Subcutaneous abdominal adipose tissue (tissue), 5 donors: ENCODE measurements around the gene CTDSP2.
"Not testable (repeated sequence)": the region's sequence is repeated elsewhere in the genome, so short reads cannot be mapped to it uniquely, and the experiment has no call there.

Source experiments
- H3K27ac ChIP-seq: one replicate; pipeline ENCODE4 v1.7.0; 2013; ENCODE audit warnings: low read depth, mild to moderate bottlenecking, inconsistent platforms, low read length, moderate library complexity
- H3K27me3 ChIP-seq, 5 donors: one replicate each; pipeline ENCODE4 v1.7.0; 2013; ENCODE audit warnings: low read length in 5 of 5, inconsistent platforms in 1 of 5; ENCODE audit not compliant: control insufficient read depth in 5 of 5, insufficient read depth in 4 of 5
- H3K36me3 ChIP-seq, 5 donors: one replicate each; pipeline ENCODE4 v1.7.0; 2013; ENCODE audit warnings: low read length in 5 of 5; ENCODE audit not compliant: control insufficient read depth in 5 of 5, insufficient read depth in 5 of 5
- H3K4me1 ChIP-seq, 5 donors: one replicate each; pipeline ENCODE4 v1.7.0; 2013; ENCODE audit warnings: low read length in 5 of 5, mild to moderate bottlenecking in 3 of 5, moderate library complexity in 1 of 5; ENCODE audit not compliant: control insufficient read depth in 5 of 5, insufficient read depth in 5 of 5
- H3K4me3 ChIP-seq, 5 donors: one replicate each; pipeline ENCODE4 v1.7.0; 2013; ENCODE audit warnings: low read length in 5 of 5, low read depth in 1 of 5
- H3K9ac ChIP-seq, 5 donors: one replicate each; pipeline ENCODE4 v1.7.0; 2013; ENCODE audit warnings: low read length in 5 of 5, mild to moderate bottlenecking in 4 of 5, moderate library complexity in 3 of 5
- H3K9me3 ChIP-seq, 5 donors: one replicate each; pipeline ENCODE4 v1.7.0; 2013; ENCODE audit warnings: low read length in 5 of 5; ENCODE audit not compliant: control insufficient read depth in 5 of 5
- donor health status: healthy.
- donor health status: healthy.
- donor health status: healthy.
- donor health status: healthy.
- donor health status: healthy.

Gene CTDSP2

DNA sequence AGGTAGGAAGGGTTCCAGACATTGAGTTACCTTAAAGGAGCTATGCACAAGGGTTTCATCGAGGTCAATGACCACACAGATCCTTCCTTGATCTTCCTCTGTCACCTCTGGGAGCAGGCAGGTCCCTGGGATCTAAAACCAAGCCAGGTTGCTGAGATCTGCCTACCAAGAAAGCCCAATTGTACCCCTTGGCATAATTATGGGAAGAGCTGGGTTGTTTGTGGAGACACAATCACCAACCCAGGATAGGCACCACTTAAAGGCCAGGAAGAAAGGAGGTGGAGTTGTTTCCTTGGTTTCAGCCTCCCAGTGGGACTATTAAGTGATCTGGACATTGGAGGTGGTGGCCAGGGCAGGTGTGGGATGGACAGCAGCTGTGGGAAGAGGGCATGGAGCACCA, 19.6 kb downstream of the CTDSP2 start:
- Histone ChIP-seq H3K27me3 (no peaks in the 10 kb centered on the region), H3K9ac (peak overlapping the region in 2 of 5 donors; percentile 3 to 37), H3K36me3 (peaks cover 13 to 78% (median 72%) of the 10 kb centered on the region in 5 donors), H3K9me3 (no peaks in the 10 kb centered on the region), H3K4me3 (no peak overlapping the region), H3K27ac (no peak overlapping the region), H3K4me1 (peaks cover 9 to 65% (median 45%) of the 10 kb centered on the region in 5 donors)

GRCh38 chr12:57826400-57826799, 20.1 kb downstream of the CTDSP2 start:
- H3K4me1 ChIP-seq = peaks cover 3 to 61% (median 39%) of the 10 kb centered on the region in 5 donors
- H3K27ac ChIP-seq = no peak overlapping the region
- H3K4me3 ChIP-seq = no peak overlapping the region
- no peaks in the 10 kb centered on the region for H3K9me3 ChIP-seq
- H3K36me3 ChIP-seq = peaks cover 13 to 84% (median 78%) of the 10 kb centered on the region in 5 donors
- no peaks in the 10 kb centered on the region for H3K27me3 ChIP-seq
- H3K9ac ChIP-seq = peak overlapping the region in 1 of 5 donors; percentile 3

DNA sequence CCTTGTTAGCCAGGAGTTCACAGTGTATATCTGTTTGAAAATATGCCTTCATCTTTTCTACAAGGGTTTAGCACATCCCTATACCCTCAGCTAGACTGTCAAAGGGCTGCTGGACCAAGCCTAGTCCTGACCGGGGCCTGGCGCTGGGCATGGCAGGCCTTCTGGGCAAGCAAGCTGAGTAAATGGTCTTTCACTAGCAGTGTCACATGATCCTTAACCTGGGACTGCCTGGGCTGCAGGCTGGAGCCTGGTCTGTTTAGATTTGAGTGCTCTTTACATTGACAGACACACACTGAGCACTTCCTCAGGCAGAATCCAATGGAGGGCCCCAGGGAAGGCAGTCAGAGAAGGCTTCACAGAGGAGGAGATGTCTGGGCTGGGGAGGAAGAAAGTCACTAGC, 21.1 kb downstream of the CTDSP2 start:
- H3K9me3 ChIP-seq = no peaks in the 10 kb centered on the region
- peak overlapping the region; percentile 19 for H3K27ac ChIP-seq
- no peak overlapping the region for H3K4me3 ChIP-seq
- H3K9ac ChIP-seq = peak overlapping the region in 1 of 5 donors; percentile 13
- H3K27me3 ChIP-seq = no peaks in the 10 kb centered on the region
- H3K4me1 ChIP-seq = peaks cover 3 to 54% (median 31%) of the 10 kb centered on the region in 5 donors
- peaks cover 13 to 93% (median 84%) of the 10 kb centered on the region in 5 donors for H3K36me3 ChIP-seq

DNA sequence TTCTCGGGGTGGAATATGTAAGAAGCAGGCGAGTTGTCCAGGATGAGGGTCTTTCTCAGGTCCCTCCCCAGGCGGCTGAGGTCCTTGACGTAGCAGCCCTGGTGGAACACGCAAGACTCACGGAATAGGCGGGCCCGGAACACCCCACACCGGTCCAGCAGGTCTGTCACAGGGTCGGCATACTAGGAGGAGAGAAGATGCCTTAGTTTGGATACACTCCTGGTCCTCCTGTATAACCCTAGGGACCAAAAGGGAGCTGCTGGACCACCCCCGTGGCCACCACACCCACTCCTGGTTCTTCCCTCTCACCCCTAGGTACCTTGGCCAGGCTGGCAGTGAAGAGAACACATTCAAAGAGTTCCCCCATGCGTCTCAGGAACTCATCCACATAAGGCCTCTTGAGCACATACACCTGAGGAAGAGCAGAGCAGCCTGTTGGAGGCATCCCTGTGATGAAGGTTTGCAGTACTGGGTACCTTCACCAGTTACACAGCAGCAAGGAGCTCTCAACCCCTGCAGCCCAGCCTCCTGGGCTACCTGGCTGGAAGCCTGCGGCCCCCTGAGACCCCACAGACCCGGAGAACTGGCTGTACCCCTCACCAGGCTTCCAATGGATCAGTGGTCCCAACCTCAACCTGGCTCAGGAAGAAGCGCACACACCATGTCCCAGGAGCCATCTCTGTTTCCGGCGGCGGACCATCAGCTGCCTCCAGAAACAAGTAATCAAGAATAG, 22.5 kb downstream of the CTDSP2 start:
- Histone ChIP-seq H3K27ac (peak overlapping the region; percentile 16), H3K4me3 (no peak overlapping the region), H3K27me3 (no peaks in the 10 kb centered on the region), H3K4me1 (peaks cover 0 to 43% (median 17%) of the 10 kb centered on the region in 5 donors), H3K9ac (peak overlapping the region in 1 of 5 donors; percentile 14), H3K9me3 (no peaks in the 10 kb centered on the region), H3K36me3 (peaks cover 12 to 97% (median 87%) of the 10 kb centered on the region in 5 donors)

- peak overlapping the region; percentile 44 for H3K27ac ChIP-seq
- no peak overlapping the region for H3K4me3 ChIP-seq
- H3K36me3 ChIP-seq = peaks cover 4 to 97% (median 80%) of the 10 kb centered on the region in 5 donors
- H3K9me3 ChIP-seq = no peaks in the 10 kb centered on the region
- peaks cover 0 to 43% (median 22%) of the 10 kb centered on the region in 5 donors for H3K4me1 ChIP-seq
- no peaks in the 10 kb centered on the region for H3K27me3 ChIP-seq
- H3K9ac ChIP-seq = peak overlapping the region in 2 of 5 donors; percentile 32 to 53
Observed at GRCh38 chr12:57823131-57823907, 23.2 kb downstream of the CTDSP2 start.

- Histone ChIP-seq H3K27me3 (no peaks in the 10 kb centered on the region), H3K9ac (peak overlapping the region in 2 of 5 donors; percentile 32 to 53), H3K9me3 (no peaks in the 10 kb centered on the region), H3K4me3 (no peak overlapping the region), H3K36me3 (peaks cover under 1 to 90% (median 74%) of the 10 kb centered on the region in 5 donors), H3K27ac (peak overlapping the region; percentile 44), H3K4me1 (peaks cover 4 to 47% (median 26%) of the 10 kb centered on the region in 5 donors)
Observed at GRCh38 chr12:57822392-57823130, 24.0 kb downstream of the CTDSP2 start.

DNA sequence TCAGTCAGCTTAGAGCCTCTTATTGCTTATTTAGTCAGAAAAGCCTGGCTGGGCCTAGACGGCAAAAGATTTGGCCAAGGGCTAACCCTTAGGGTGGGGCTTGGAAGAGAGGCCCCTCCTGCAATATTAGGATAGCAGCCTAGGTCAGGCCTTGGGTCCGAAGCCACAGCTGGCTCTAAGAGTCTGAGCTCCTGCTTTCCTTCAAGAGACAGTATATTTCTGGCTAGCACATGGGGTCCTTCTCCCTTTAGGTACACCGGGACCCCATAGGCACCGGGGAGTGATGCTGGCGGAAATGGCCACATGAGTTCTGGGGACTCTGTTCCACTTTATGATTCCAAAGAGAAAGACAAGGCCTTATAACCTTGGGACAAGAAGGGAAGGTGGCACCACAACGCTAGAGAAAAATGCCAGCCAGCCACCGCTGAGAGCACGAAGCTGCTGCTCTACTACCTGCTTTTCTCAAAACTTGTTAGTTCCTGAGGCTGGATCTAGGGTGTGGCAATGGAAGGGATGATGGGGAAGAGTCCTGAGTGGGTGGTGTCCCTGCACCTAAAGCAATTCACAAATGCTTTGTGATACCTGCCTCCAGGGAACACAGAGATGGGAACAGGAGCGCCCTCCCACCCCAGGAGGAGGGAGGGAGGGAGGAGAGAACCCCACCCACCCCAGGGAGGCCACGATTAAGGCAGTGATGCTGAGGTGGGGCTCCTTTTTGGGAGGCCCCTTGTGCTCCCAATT, 24.9 kb downstream of the CTDSP2 start:
- H3K9me3 ChIP-seq = no peaks in the 10 kb centered on the region
- no peak overlapping the region for H3K9ac ChIP-seq
- peaks cover 13 to 52% (median 36%) of the 10 kb centered on the region in 5 donors for H3K4me1 ChIP-seq
- H3K27me3 ChIP-seq = no peaks in the 10 kb centered on the region
- no peak overlapping the region for H3K4me3 ChIP-seq
- peak overlapping the region; percentile 30 for H3K27ac ChIP-seq
- H3K36me3 ChIP-seq = peaks cover 0 to 81% (median 65%) of the 10 kb centered on the region in 5 donors

- peaks cover 19 to 59% (median 42%) of the 10 kb centered on the region in 5 donors for H3K4me1 ChIP-seq
- H3K27ac ChIP-seq = peak overlapping the region; percentile 30
- not testable (repeated sequence) for H3K9me3 ChIP-seq, H3K27me3 ChIP-seq, H3K9ac ChIP-seq, H3K4me3 ChIP-seq
- H3K36me3 ChIP-seq = peaks cover 0 to 75% (median 59%) of the 10 kb centered on the region in 5 donors
Observed at GRCh38 chr12:57821015-57821414, 25.5 kb downstream of the CTDSP2 start.

GRCh38 chr12:57820119-57820518, 26.4 kb downstream of the CTDSP2 start:
- H3K36me3 ChIP-seq = peaks cover 0 to 66% (median 50%) of the 10 kb centered on the region in 5 donors
- H3K4me1 ChIP-seq = peaks cover 28 to 68% (median 50%) of the 10 kb centered on the region in 5 donors
- H3K9ac ChIP-seq, H3K27me3 ChIP-seq, H3K9me3 ChIP-seq, H3K27ac ChIP-seq, H3K4me3 ChIP-seq: not testable (repeated sequence)
